GM18873 (cell line): ENCODE data around the gene EFCAB5.
"Not testable (repeated sequence)": the region's sequence is repeated elsewhere in the genome, so short reads cannot be mapped to it uniquely, and the experiment has no call there.

Source experiments
- ATAC-seq: cut with Tn5 transposase; IDR thresholded peaks from one replicate; pipeline ENCODE4 v1.9.1; 2021; ENCODE audit warnings: mild to moderate bottlenecking, moderate library complexity, moderate number of reproducible peaks; ENCODE audit not compliant: unreplicated experiment, low FRiP score

EFCAB5 gene

GRCh38 chr17:30091771-30092170 is 150.3 kb downstream of the EFCAB5 start:
- ATAC-seq = no peak

GRCh38 chr17:30092886-30093285 is 151.5 kb downstream of the EFCAB5 start:
- ATAC-seq = no peak

DNA sequence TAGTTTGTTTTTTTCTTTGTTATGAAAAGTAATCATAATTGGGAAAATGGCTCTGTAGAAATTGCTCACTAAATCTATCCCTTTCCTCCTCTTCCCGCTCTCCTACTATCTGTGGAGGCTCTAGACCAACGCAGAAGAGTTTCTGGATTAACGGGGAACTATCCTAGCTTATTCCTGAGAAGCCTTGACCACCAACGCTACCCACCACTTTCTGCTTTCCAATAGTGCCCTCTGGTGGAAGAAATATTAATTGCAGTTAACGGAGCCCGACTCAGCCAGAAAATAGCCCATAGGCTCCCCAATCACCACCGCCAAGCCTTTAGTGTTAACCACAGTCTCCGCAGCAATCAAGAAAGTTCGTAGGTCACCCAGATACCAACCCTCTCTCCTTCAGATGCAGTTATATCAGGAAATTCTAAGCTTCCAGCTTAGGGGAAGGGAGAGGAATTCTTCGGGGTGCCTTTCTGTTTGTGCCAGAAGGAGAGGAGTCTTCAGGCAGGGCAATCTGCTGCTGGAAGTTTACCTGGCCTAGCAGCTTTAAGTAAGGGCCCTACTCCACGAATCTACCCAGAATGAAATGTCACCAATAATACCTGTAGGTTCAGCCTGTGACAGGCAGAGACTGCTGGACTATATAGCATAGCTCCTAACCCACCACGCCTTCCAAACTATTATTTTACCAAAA is 152.2 kb downstream of the EFCAB5 start:
- no peak for ATAC-seq

DNA sequence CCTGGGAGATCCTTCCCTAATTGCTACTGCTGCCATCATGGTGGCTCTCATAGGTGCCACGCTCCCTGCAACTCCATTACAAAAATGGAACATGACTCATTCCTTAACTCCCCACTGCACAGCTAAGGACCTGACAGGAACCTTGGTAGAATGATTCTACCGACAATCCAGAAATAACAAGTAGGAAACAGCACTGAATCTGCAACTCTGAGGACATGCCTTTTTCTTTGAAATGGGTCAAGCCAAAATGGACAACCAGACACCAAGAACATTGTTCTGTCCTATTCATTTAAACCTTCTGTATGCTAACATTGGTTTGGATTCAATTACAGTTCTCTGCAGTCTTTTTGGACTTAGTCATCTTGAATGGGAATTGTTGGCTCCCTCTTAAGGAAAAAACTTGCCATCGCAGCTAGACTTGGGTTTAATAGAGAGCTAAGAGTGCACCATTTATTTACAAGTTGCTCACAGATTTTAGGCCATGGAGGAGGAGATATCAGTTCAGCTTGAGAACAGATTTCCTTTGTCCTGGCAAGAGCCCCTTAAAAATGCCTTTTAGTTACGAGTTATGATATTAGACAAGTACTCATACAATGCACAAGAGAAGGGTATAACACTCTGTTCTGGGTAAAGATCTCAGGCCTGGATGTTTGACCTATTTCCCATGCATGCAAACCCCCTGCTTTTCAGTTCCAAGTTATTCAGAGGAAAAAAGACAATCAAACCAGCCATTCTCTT is 154.2 kb downstream of the EFCAB5 start:
- no peak for ATAC-seq

DNA sequence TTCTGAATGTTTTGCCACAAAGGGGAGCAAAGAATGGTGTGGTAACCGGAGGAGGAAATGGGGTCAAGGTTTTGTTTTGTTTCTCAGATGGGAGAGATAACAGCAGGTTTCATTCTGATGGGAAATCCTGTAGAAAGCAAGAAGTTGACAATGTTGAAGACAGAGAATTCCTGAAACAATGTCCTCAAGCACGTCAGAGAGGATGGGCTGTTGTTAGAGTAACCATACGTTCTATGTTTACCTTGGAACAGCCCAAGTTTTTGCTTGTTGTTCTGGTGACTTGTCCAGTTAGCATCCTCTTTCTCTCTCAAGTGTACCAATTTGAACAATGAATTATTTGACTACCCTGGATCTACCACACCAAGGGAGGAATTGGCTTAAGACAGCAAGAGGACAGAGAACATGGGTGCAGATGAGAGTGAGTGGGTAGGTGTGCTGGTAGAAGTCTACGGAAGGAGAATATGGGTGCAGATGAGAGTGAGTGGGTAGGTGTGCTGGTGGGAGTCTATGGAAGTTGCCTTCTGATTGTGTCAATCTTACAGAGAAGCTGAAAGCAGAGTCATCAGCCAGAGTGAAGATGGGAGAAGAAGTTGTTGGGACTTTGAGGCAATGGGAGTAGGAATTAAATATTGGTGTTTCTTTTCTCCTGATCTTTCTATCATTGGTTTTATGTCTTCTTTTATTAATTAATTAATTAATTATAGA is 160.4 kb downstream of the EFCAB5 start:
- ATAC-seq = no peak

GRCh38 chr17:30103921-30104320 is 162.5 kb downstream of the EFCAB5 start:
- ATAC-seq = no peak

DNA sequence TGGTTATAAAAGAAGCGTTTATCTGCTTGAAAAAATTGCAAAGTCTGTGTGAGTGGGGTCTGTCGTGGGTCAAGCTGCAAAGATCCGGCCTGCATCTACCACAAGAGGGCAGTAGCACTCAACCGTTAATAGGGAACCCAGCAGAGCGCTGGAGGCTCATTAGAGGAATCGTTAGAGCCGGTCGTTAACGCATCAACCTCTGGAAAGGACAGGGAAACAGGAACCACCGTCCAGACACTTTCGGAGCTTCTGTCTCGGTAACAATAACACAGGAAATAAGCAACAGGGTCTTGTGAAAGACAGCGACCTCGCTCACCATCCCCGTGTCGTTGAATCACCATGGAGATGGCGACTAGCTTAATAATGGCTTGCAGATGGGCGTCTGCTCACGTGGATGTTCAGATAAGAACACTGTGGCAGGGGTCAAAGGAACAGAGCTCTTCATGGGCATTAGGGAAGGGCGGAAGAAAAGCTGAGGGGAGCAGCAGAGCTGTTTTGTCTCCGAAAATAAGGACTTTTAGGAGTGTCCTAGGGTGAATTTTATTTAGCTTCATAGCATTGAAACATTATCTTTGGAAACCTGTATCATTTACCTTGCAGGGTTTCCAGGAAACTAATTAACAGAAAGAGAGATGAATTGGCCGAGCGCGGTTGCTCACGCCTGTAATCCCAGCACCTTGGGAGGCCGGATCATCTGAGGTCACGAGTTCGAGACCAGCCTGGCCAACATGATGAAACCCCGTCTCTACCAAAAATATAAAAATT is 163.3 kb downstream of the EFCAB5 start:
- ATAC-seq = no peak

DNA sequence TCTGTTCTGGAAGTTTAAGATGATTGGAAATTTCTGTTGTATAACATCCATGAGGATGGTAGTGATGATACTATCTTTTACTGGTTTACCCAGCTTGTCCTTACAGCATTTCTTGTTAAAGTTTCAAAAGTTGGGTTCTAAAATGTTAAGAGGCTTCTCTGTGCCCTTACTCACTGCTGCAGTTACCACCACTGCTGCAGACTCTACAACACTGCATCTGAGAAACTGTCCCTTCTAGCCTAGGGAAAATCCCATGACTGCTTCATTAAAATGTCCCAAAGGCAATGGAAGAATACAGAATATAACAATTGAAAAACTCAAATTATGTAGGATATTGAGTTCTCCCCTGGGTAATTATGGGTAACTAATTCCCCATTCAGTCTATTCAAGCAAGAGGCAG is 171.4 kb downstream of the EFCAB5 start:
- no peak for ATAC-seq

GRCh38 chr17:30113213-30113612 is 171.8 kb downstream of the EFCAB5 start:
- no peak for ATAC-seq

GRCh38 chr17:30116345-30116660 is 174.9 kb downstream of the EFCAB5 start:
- ATAC-seq = no peak

DNA sequence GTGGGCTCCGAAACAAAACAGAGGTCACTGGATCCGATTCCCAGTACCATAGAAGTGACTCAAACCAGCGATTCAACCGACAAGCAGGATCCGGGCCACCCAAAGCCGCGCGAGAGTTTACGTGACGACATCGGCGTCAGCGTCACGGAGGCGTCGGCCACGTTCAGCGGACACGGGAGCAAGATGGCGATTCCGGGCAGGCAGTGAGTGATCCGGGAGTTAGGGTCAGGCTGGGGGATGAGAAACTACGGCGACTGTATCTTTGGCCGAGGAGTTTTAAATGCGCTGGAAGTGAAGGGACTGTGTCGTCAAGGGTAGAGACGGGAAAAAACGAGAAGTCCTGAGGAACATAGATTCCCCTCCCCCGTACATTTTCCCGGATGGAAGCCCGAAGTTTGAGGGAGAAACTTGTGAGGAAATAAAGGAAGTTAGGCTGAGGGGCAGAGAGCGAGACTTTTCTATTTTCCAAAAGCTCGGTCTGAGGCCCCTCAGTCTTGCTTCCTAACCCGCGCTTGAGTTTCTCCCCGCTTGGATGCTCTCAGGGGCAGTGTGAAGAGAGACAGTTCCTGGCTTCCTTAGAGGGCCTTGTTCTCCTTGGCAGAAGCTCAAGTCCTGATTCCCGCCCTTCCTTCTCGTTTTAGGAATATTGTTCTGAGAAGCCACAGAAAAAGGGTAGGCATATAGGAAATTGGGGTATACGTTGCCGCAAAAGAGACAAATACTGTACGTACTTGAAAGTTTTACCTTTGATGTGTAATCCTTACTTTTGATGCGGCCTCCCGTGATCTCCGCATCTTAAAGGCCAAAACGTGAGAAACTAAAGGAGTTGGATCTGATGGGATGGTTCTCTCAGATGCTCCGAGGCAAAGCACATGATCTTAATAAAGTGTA is 175.5 kb downstream of the EFCAB5 start, which contains the start of gene NSRP1:
NSRP1 (plus strand) TSS at position 156 of the 891 bp plus-strand sequence; CDS start at position 184, 28 bp downstream.
- ATAC-seq = peak; percentile 75

GRCh38 chr17:30117675-30118081 is 176.2 kb downstream of the EFCAB5 start:
- no peak for ATAC-seq

- not testable (repeated sequence) for ATAC-seq
These were observed 177.2 kb downstream of the EFCAB5 start for GRCh38 chr17:30118635-30119034.

GRCh38 chr17:30124273-30124796 is 182.9 kb downstream of the EFCAB5 start:
- no peak for ATAC-seq

DNA sequence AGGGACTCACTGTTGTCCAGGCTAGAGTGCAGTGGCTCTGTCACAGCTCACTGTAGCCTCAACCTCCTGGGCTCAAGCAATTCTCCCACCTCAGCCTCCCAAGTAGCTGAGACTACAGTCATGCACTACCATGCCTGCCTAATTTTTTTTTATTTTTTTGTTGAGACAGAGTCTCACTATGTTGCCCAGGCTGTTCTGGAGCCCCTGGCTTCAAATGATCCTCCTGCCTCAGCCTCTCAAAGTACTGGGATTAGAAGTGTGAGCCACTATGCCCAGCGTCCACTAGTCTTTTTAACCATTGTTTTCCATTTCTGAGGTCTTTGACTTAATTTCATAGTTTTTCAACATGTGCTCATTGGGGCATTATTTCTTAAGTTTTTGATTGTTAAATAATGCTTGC is 188.7 kb downstream of the EFCAB5 start:
- no peak for ATAC-seq

GRCh38 chr17:30132615-30133014 is 191.2 kb downstream of the EFCAB5 start:
- ATAC-seq = no peak

- no peak for ATAC-seq
These were observed 191.8 kb downstream of the EFCAB5 start for GRCh38 chr17:30133197-30133596.

DNA sequence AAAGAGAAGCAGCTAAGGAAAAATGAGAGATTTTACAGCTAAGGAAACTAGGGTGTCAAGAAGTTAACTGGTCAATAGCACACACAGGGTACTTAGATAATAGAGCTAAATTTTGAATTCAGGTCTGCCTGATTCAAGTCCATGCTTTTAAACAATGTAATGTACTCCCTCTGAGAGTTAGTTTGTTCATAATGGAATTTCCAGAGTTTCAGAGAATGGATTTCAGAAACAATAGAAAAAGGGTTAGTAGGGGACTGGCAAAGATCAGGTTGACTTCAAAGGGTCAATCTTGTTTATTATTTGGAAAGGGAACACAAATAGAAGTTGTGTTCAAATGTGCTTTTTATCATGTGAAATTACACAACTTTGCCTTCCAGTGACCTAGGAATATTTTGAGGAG is 193.1 kb downstream of the EFCAB5 start:
- ATAC-seq = no peak

DNA sequence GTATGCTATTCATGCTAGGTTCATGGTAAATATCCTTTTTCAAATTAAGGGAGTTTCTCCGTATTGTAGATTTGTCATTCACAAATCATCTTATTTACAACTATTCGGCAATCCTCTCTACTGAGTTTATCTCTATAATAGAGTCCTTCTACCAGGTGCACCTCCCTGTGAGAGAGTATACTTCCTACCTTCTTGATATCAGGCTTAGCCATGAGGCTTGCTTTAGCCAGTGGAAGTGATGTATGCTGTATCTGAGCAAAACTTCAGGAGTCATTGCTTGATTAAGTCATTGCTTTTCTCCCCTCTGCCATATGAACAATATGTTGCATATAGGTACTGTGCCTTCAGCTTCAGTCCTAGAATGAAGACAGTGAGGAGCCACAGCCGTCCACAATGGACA is 195.7 kb downstream of the EFCAB5 start:
- ATAC-seq = no peak

DNA sequence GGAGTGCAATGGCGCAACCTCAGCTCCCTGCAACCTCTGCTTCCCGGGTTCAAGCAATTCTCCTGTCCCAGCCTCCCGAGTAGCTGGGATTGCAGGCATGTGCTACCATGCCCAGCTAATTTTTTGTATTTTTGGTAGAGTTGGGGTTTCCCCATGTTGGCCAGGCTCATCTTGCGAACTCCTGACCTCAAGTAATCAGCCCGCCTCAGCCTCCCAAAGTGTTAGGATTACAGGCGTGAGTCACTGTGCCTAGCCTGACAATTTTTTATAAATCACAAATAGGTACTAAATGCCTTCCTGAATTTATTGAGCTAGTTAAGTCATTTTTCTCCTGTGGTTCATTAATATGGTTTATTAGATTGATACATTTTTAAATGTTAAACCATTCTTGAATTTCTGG is 206.4 kb downstream of the EFCAB5 start:
- ATAC-seq = not testable (repeated sequence)
